ENCODE results near the gene REG3A.

REG3A gene

GRCh38 chr2:79159653-79160052, at the start of gene REG3A:
Gene REG3A, minus strand, starts transcription at chr2:79159753. Its CDS starts 348 bp downstream, at chr2:79159405.
- no peak for DNase-seq

GRCh38 chr2:79200762-79201161, 41.2 kb upstream of the REG3A start:
- DNase-seq, result no peak

- DNase-seq, result no peak
Observed at GRCh38 chr2:79191816-79192215, 32.3 kb upstream of the REG3A start.

DNA sequence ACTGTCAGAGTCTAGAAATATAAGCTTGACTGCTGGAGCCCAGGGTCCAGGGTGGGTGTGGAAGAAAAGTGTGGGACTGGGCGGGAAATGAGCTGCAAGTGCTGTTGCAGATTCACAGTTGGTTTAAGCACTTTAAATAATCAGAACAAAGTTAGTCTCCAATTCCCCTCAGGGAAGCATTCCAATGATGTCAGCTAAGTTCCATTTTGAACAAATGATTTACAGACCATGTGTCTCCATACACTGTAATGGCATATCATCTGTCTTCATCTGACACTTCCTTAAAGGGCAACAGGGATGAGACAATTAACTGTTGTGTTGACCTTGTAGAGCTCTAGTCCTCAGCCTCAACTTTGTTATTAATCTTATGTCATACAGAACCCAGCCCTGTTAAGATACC, 31.5 kb upstream of the REG3A start:
- DNase-seq, result no peak

DNA sequence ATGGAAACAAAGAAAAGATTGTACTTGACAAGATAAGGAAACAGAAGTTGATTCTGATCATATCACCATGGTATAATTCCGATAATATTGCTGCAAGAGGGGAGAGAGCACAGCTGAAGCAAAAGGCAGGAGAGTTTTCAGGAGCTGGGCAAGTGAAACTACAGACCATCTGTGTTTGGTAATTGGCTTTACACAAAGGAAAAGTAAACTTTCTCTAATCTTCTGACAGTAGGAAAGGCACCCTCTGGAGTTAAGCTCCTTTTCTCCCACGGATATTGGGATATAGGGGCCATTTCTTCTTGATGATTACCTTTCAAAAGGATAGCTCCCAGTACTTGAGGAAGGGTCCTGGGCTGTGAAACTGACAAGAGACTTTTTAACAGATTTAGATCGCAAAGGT, 29.9 kb upstream of the REG3A start:
- no peak for DNase-seq

DNA sequence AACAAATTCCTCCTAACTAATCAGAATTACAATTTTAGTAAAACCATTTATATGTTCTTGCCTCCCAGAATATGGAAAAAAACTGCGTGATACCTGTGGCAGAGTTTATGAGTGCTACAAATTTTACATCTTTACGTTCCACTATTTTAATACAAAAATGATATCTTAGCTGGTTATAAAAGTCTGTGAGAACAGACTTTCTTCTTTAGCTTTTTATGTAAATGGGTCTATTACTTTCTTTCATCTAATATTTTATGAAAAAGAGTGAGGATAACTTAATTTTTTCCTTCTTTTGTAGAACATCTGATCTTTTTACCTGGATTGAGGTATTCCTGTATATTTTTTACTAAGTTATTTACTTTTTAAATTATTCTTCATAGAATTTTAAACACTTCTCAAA, 22.1 kb upstream of the REG3A start:
- DNase-seq, result no peak

DNA sequence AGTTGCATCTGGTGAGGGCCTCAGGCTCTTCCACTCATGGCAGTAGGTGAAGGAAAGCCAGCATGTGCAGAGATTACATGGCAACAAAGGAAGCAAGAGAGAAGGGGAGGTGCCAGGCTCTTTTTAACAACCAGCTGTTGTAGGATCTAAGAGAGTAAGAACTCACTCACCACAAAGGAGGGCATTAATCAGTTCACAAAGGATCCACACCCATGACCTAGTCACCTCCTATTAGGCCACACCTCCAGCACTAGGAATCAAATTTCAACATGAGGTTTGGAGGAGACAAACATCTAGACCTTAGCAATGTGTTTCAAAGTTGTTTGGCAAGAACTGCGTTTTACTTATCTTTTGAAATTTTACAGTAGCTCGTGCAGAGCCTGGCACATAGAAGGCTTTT, 20.5 kb upstream of the REG3A start:
- no peak for DNase-seq

DNA sequence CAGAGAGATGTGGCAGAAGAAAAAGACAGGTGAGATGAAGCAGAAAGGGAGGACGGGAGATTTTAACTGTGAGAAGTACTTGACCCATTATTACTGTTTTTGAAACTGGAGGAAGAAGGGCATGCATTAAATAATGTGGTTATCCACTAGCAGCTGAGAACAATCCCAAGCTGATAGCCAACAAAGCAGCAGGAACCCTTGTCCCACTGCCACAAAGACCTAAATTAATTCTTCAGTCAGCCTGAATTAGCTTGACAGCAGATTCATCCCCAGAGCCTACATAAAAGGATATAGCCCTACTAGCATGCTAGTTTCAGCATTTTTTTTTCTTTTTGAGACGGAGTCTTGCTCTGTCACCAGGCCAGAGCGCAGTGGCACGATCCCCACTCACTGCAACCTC, 19.5 kb upstream of the REG3A start:
- no peak for DNase-seq

GRCh38 chr2:79178076-79178674, 18.6 kb upstream of the REG3A start:
- no peak for DNase-seq

DNA sequence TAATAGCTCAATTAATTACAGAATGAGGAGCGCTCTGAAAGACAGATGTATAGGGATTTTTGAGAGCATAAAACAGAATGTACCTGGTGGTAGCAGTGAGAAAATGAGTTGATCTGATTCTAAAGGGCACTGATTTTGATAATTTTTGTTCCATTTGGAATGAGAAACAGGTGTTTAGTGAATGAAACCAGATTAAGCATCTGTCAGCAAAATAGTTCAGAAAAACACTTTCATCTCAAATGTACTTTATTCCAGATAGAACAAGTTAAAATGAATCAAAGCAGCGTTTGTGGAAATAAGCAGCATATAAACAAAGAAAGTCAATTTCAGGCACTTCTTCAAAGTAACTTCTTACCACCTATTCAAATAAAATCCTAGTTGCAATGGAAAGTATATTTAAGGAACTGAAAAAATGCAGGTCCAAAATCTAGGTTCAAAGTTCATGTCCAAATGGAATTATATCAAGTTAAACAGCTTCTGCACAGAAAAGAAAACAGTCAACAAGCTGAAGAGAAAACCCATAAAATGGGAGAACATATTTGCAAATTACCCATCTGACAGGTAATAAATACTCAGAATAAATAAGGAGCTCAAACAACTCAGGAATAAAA, 11.9 kb upstream of the REG3A start:
- DNase-seq, result no peak

- no peak for DNase-seq
Observed at GRCh38 chr2:79162801-79163200, 3.2 kb upstream of the REG3A start.

- no peak for DNase-seq
Observed at GRCh38 chr2:79162132-79162531, 2.6 kb upstream of the REG3A start.

- no peak for DNase-seq
Observed at GRCh38 chr2:79159030-79159429, 523 bp downstream of the REG3A start.

DNA sequence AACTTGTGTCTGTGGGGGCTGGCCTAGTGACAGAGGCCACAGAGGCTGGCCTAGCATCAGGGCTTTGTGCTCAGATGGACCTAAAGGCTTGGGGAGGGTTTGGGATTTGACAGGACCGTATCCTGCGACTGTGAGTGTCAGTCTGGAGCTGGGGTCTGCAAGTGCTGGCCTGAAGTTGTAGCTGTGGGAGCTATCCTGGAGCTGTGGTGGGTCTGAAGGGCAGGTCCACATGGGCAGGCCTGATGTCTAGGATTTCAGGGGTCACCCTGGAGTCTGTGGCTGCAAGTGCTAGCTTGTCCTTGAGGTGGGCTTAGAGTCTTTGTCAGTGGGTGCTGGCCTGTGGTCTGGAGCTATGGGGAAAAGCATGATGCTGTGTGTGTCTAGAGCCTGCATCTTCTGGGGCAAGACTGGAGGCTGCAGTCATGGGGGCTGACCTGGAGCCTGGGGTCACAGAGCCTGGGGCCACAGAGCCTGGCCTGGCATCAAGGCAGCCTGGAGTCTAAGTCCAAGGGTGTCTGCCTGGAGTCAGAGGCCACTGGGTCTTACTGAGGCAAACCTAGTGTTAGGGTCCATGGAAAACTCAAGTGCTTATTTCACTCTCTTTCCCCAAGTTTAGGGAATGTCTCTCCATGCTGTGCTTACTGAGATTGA, 3.6 kb downstream of the REG3A start:
- no peak for DNase-seq

- no peak for DNase-seq
Observed at GRCh38 chr2:79139423-79139822, 20.1 kb downstream of the REG3A start.

- no peak for DNase-seq
Observed at GRCh38 chr2:79138385-79138784, 21.2 kb downstream of the REG3A start.

DNA sequence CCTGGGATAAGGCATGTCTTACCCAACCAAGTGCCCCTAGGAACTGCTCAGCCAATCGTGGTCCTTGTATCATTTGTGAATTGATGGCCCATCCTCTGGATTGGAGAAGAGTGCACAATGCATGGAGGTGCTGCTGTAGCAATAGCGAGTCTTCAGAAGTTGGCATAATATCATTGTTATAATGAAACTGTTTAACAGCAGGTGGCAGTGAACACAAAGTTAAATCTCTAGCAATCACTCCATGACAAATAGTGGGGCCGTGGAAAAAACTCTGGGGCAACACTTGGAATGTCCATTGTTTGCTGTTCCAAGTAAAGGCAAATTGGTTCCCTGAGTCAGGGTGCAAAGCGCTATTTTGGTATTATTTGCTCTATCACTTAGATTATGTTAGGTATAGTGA, 27.9 kb downstream of the REG3A start:
- no peak for DNase-seq

GRCh38 chr2:79129804-79130203, 29.7 kb downstream of the REG3A start:
- no peak for DNase-seq

DNA sequence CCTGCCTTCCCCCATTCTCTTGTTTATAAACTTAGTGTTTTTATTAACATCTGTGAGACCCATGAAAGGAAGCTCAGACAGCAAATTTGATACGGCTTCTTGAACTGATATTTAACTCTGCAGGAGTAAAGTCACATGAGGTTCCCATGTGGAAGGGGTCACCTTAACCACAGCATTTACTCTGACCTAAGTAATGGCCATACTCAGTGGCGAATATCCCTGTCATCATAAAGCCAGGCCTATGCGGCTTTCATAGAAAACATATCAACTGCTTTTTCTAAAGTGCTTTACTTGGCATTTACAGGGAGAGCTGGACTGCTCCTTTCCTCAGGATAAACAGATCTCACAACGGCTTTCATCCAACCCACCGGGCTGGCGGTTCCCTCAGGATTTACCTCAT, 30.3 kb downstream of the REG3A start:
- no peak for DNase-seq

GRCh38 chr2:79128406-79128805, 31.1 kb downstream of the REG3A start:
- no peak for DNase-seq

DNA sequence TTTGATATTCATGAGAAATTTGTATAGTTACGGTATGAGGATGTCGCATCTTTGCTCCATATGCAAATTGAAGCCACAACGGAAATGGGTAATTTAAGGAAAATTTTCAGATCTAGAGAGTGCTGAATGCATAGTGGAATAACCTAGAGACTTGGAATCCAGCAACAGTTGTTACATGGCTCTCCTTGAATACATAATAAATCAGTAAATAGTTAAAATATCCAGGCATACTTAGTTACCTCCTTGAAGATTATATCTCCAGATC, 33.9 kb downstream of the REG3A start:
- no peak for DNase-seq

- no peak for DNase-seq
Observed at GRCh38 chr2:79124907-79125720, 34.4 kb downstream of the REG3A start.

GRCh38 chr2:79122676-79123075, 36.9 kb downstream of the REG3A start:
- DNase-seq, result no peak

Data from C1 segment of cervical spinal cord (tissue), 14 donors.